ENCODE data around the gene TXNDC5.

Gene TXNDC5

DNA sequence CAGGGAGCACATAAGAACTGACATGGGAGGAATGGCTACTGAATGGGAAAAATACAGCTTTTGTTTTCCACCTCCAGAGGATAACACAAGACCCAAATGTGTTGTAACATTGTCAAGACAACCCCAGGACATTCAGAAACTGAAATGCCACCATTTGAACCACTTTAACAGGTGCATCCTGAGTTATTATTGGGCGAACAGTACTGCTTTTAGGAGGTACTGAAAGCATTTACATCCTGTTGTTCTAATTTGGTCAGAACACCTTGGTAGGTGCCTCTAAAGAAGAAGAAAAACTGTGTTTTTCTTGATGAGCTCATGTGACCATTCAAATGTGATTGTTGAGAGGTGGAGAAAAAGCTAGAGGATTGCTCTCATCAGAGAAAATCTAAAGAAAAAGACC, 6.4 kb upstream of the TXNDC5 start:
- ChIA-PET POLR2A (no interaction called here), CTCF (interaction anchor here (1.6 kb wide), 1 partner anchor 89 kb away, joined by 3 read pairs; no protein-coding TSS in a partner anchor)
- H3K9me3 ChIP-seq (ENCODE audit: control insufficient read depth, insufficient read depth, low read depth, low read length): no peaks in the 10 kb centered on the region
- H3K27ac ChIP-seq (ENCODE audit: extremely low read depth, low read depth, low read length): no peak overlapping the region
- TF ChIP-seq ZNF311 (tag by site-specific recombination; IDR thresholded peaks at IDR 0.05; ENCODE audit: borderline replicate concordance) (no peak), ZNF140 (tag by site-specific recombination; IDR thresholded peaks at IDR 0.05) (no peak), REPIN1 (tag by site-specific recombination; IDR thresholded peaks at IDR 0.05; ENCODE audit: low read depth) (no peak), ZNF184 (tag by site-specific recombination; IDR thresholded peaks at IDR 0.05) (no peak), GLIS2 (tag by site-specific recombination; IDR thresholded peaks at IDR 0.05) (no peak), MZF1 (tag by site-specific recombination; IDR thresholded peaks at IDR 0.05; ENCODE audit: borderline replicate concordance) (no peak)
- TF ChIP-seq, protein P1, sequence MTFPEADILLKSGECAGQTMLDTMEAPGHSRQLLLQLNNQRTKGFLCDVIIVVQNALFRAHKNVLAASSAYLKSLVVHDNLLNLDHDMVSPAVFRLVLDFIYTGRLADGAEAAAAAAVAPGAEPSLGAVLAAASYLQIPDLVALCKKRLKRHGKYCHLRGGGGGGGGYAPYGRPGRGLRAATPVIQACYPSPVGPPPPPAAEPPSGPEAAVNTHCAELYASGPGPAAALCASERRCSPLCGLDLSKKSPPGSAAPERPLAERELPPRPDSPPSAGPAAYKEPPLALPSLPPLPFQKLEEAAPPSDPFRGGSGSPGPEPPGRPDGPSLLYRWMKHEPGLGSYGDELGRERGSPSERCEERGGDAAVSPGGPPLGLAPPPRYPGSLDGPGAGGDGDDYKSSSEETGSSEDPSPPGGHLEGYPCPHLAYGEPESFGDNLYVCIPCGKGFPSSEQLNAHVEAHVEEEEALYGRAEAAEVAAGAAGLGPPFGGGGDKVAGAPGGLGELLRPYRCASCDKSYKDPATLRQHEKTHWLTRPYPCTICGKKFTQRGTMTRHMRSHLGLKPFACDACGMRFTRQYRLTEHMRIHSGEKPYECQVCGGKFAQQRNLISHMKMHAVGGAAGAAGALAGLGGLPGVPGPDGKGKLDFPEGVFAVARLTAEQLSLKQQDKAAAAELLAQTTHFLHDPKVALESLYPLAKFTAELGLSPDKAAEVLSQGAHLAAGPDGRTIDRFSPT (tag by site-specific recombination; IDR thresholded peaks at IDR 0.05): no peak
- TF ChIP-seq, protein P2, sequence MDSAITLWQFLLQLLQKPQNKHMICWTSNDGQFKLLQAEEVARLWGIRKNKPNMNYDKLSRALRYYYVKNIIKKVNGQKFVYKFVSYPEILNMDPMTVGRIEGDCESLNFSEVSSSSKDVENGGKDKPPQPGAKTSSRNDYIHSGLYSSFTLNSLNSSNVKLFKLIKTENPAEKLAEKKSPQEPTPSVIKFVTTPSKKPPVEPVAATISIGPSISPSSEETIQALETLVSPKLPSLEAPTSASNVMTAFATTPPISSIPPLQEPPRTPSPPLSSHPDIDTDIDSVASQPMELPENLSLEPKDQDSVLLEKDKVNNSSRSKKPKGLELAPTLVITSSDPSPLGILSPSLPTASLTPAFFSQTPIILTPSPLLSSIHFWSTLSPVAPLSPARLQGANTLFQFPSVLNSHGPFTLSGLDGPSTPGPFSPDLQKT (IDR thresholded peaks at IDR 0.05; ENCODE audit: borderline replicate concordance, low read depth, low read length): no peak
- no peak overlapping the region for H3K4me3 ChIP-seq (ENCODE audit: low read depth, low read length)
- no peaks in the 10 kb centered on the region for H3K4me1 ChIP-seq (ENCODE audit: control insufficient read depth, insufficient read depth, low read length)
- H3K36me3 ChIP-seq (ENCODE audit: control insufficient read depth in 2 of 2, insufficient read depth in 1 of 2, low read length in 2 of 2): no peaks in the 10 kb centered on the region

DNA sequence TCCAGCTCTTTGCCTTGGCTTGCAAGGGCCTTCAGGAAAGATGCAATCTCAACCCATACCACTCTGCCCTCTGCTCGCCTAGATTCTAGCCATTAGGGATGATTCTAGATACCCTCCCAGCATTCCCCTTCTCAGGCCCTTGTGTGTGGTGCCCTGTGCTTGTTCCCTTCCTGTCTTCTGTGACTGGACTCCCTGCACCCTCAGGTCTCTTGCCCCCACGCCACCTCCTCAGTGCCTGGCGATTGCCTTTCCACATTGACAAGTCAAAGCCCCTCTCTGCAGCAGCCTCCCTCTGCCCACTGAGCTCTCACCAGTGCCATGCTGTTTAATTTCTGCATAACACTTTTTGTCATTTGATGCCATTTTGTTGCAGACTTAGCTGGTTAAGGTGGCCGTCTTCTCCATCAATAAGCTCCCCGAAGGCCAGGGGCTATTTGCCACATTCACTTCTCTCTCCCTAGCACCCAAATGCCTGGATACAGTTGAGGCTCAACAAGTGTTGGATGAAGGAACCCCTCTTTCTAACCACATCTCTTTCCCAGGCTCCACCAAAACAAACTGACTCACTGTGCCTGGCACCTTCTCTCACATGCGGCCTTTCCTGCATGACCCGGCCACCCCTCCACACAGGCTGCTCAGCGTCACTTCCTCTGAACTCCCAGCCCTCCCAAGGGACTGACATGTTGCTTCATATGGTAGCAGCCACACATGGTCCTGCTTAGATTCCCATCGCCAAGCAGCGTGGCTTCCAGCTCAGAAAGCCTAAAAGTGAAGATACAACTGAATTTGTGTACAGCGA, 4.6 kb upstream of the TXNDC5 start:
- CTCF ChIA-PET: interaction anchor here (0.6 to 1.3 kb wide), 3 partner anchors 79 to 600 kb away, joined by 3 to 4 read pairs (median 3); no protein-coding TSS in a partner anchor
- no peak overlapping the region for H3K4me3 ChIP-seq (ENCODE audit: low read depth, low read length)
- H3K4me1 ChIP-seq (ENCODE audit: control insufficient read depth, insufficient read depth, low read length): 0 out of 2 replicates have a peak, but pooled peaks cover 3% of the 10 kb centered on the region
- TF ChIP-seq ZNF114 (tag by site-specific recombination; IDR thresholded peaks at IDR 0.05) (no peak), SCRT2 (tag by site-specific recombination; IDR thresholded peaks at IDR 0.05) (peak; percentile 67; the same call in 1 of the 2 replicates)
- no peaks in the 10 kb centered on the region for H3K36me3 ChIP-seq (ENCODE audit: control insufficient read depth in 2 of 2, insufficient read depth in 1 of 2, low read length in 2 of 2)
- POLR2A ChIA-PET: no interaction called here
- no peaks in the 10 kb centered on the region for H3K9me3 ChIP-seq (ENCODE audit: control insufficient read depth, insufficient read depth, low read depth, low read length)
- no peak overlapping the region for H3K27ac ChIP-seq (ENCODE audit: extremely low read depth, low read depth, low read length)

DNA sequence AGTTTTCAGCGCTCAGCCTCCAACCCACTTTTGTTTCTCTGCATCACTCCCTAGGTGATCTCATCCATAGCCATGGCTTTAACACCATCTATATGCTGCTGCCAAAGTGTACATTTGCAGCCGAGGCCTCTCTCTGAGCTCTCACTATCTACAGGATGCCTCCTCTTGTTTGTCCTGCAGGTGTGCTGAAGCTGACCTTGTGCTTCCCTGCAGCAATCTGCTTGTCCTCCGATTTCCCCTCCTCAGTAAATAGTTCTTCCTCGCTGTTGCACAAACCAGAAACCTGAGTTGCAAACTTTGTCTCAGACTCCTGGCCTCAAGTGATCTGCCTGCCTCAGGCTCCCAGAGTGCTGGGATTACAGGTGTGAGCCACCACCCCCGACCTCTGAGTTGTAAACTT, 3.7 kb upstream of the TXNDC5 start:
- H3K4me1 ChIP-seq (ENCODE audit: control insufficient read depth, insufficient read depth, low read length): 0 out of 2 replicates have a peak, but pooled peaks cover 3% of the 10 kb centered on the region
- POLR2A ChIA-PET: no interaction called here
- no peak for TF ChIP-seq KLF1 (tag by site-specific recombination; IDR thresholded peaks at IDR 0.05)
- TF ChIP-seq WT1 (tag by site-specific recombination; IDR thresholded peaks at IDR 0.05): no peak
- TF ChIP-seq, protein P3, sequence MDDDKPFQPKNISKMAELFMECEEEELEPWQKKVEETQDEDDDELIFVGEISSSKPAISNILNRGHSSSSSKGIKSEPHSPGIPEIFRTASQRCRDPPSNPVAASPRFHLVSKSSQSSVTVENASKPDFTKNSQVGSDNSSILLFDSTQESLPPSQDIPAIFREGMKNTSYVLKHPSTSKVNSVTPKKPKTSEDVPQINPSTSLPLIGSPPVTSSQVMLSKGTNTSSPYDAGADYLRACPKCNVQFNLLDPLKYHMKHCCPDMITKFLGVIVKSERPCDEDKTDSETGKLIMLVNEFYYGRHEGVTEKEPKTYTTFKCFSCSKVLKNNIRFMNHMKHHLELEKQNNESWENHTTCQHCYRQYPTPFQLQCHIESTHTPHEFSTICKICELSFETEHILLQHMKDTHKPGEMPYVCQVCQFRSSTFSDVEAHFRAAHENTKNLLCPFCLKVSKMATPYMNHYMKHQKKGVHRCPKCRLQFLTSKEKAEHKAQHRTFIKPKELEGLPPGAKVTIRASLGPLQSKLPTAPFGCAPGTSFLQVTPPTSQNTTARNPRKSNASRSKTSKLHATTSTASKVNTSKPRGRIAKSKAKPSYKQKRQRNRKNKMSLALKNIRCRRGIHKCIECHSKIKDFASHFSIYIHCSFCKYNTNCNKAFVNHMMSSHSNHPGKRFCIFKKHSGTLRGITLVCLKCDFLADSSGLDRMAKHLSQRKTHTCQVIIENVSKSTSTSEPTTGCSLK (tag by site-specific recombination; IDR thresholded peaks at IDR 0.05): no peak
- TF ChIP-seq ZNF747 (tag by site-specific recombination; IDR thresholded peaks at IDR 0.05): no peak
- TF ChIP-seq MZF1 (tag by site-specific recombination; IDR thresholded peaks at IDR 0.05; ENCODE audit: borderline replicate concordance): no peak
- TF ChIP-seq KLF10 (tag by site-specific recombination; IDR thresholded peaks at IDR 0.05): no peak
- no peak for TF ChIP-seq ZNF658 (tag by site-specific recombination; IDR thresholded peaks at IDR 0.05)
- TF ChIP-seq ZNF623 (tag by site-specific recombination; IDR thresholded peaks at IDR 0.05): no peak
- TF ChIP-seq ZNF350 (tag by site-specific recombination; IDR thresholded peaks at IDR 0.05): no peak
- TF ChIP-seq ZNF664 (tag by site-specific recombination; IDR thresholded peaks at IDR 0.05): no peak
- no peak for TF ChIP-seq BCL11A (tag by site-specific recombination; IDR thresholded peaks at IDR 0.05; ENCODE audit: low read depth)
- TF ChIP-seq, protein P4, sequence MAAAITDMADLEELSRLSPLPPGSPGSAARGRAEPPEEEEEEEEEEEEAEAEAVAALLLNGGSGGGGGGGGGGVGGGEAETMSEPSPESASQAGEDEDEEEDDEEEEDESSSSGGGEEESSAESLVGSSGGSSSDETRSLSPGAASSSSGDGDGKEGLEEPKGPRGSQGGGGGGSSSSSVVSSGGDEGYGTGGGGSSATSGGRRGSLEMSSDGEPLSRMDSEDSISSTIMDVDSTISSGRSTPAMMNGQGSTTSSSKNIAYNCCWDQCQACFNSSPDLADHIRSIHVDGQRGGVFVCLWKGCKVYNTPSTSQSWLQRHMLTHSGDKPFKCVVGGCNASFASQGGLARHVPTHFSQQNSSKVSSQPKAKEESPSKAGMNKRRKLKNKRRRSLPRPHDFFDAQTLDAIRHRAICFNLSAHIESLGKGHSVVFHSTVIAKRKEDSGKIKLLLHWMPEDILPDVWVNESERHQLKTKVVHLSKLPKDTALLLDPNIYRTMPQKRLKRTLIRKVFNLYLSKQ (tag by site-specific recombination; IDR thresholded peaks at IDR 0.05; ENCODE audit: borderline replicate concordance): no peak
- TF ChIP-seq ZNF701 (tag by site-specific recombination; IDR thresholded peaks at IDR 0.05): no peak
- TF ChIP-seq ZNF521 (tag by site-specific recombination; IDR thresholded peaks at IDR 0.05): no peak

More for the DNA sequence above, 3.7 kb upstream of the TXNDC5 start:
- CTCF ChIA-PET: interaction anchor here (1.3 kb wide), 1 partner anchor 80 kb away, joined by 4 read pairs; no protein-coding TSS in a partner anchor
- no peak overlapping the region for H3K27ac ChIP-seq (ENCODE audit: extremely low read depth, low read depth, low read length)
- H3K4me3 ChIP-seq (ENCODE audit: low read depth, low read length): no peak overlapping the region
- H3K36me3 ChIP-seq (ENCODE audit: control insufficient read depth in 2 of 2, insufficient read depth in 1 of 2, low read length in 2 of 2): no peaks in the 10 kb centered on the region
- no peaks in the 10 kb centered on the region for H3K9me3 ChIP-seq (ENCODE audit: control insufficient read depth, insufficient read depth, low read depth, low read length)

All from HEK293 (cell line).